Subcutaneous adipose tissue (tissue), 4 donors: Measurements from ENCODE around the gene SPATS2L. TPM values are rescaled to one million over a fixed set of nuclear protein-coding genes. Genes with fewer than 3 reads are reported as not detected.

Experiments
- CTCF ChIP-seq: fragments of 450-650 bp; IDR thresholded peaks from one replicate; pipeline ENCODE4 v1.5.1; 2016; ENCODE audit warnings: low read depth, mild to moderate bottlenecking, control low read depth, antibody characterized with exemption, moderate library complexity
- total RNA-seq, 4 donors: library from RNA; depleted of rRNA; stranded (reverse); fragments of >200 nt; gene quantifications; one replicate each; pipeline ENCODE4 v1.1.0, GENCODE V29; 2016

SPATS2L gene
- total RNA-seq, 4 donors from 2014 or later: 71.4 to 88.9 (median 79.6) TPM

- TF ChIP-seq CTCF: no peak
Observed at GRCh38 chr2:200310545-200310971, 4.1 kb downstream of the SPATS2L start.

GRCh38 chr2:200311139-200311538 is 4.6 kb downstream of the SPATS2L start:
- TF ChIP-seq CTCF: no peak

GRCh38 chr2:200314976-200315567 is 8.6 kb downstream of the SPATS2L start:
- TF ChIP-seq CTCF: no peak

GRCh38 chr2:200317975-200318374 is 11.5 kb downstream of the SPATS2L start:
- no peak for TF ChIP-seq CTCF

GRCh38 chr2:200318940-200319435 is 12.5 kb downstream of the SPATS2L start:
- TF ChIP-seq CTCF: no peak

- no peak for TF ChIP-seq CTCF
Observed at GRCh38 chr2:200319548-200320337, 13.2 kb downstream of the SPATS2L start.

- no peak for TF ChIP-seq CTCF
Observed at GRCh38 chr2:200320344-200320743, 13.9 kb downstream of the SPATS2L start.
